Neuronal stem cell (in vitro differentiated cells): Measurements from ENCODE around the gene VWF.

ENCODE experiments used
- DNase-seq: peaks from one replicate; pipeline ENCODE4 v3.0.0-alpha.2; 2013; ENCODE audit warnings: low spot score
- H2AFZ ChIP-seq: one replicate; pipeline ENCODE4 v1.6.1; 2013; ENCODE audit warnings: mild to moderate bottlenecking, low read length, inconsistent platforms
- H2AK5ac ChIP-seq: 2 replicates; pipeline ENCODE4 v1.6.1; 2013; ENCODE audit warnings: low read depth, mild to moderate bottlenecking, inconsistent platforms, low read length, moderate library complexity, mixed read lengths
- H2BK120ac ChIP-seq: 2 replicates; pipeline ENCODE4 v1.6.1; 2013; ENCODE audit warnings: low read depth, mild to moderate bottlenecking, inconsistent platforms, low read length, moderate library complexity, mixed read lengths
- H2BK12ac ChIP-seq: one replicate; pipeline ENCODE4 v1.6.1; 2013; ENCODE audit warnings: low read length, inconsistent platforms
- H2BK15ac ChIP-seq: 2 replicates; pipeline ENCODE4 v1.6.1; 2013; ENCODE audit warnings: mild to moderate bottlenecking, low read length, inconsistent platforms, mixed read lengths
- H2BK5ac ChIP-seq: one replicate; pipeline ENCODE4 v1.6.1; 2013; ENCODE audit warnings: inconsistent platforms, mild to moderate bottlenecking, low read length, moderate library complexity
- H3K14ac ChIP-seq: one replicate; pipeline ENCODE4 v1.6.1; 2013; ENCODE audit warnings: low read length, inconsistent platforms
- H3K18ac ChIP-seq: 2 replicates; pipeline ENCODE4 v1.6.1; 2013; ENCODE audit warnings: low read length, inconsistent platforms
- H3K23ac ChIP-seq: 2 replicates; pipeline ENCODE4 v1.6.1; 2013; ENCODE audit warnings: low read depth, mild to moderate bottlenecking, mixed read lengths, low read length, inconsistent platforms; ENCODE audit not compliant: poor library complexity
- H3K27ac ChIP-seq: replicated peaks from 3 replicates; pipeline ENCODE4 v1.5.1; 2013; ENCODE audit warnings: low read length, inconsistent platforms
- H3K27me3 ChIP-seq, 3 experiments: 2 replicates each; pipeline ENCODE4 v1.6.1; 2013; ENCODE audit warnings: low read length in 3 of 3, mild to moderate bottlenecking in 2 of 3, inconsistent platforms in 1 of 3, low read depth in 1 of 3, mixed read lengths in 1 of 3, moderate library complexity in 1 of 3; ENCODE audit not compliant: control insufficient read depth in 3 of 3, insufficient read depth in 3 of 3
- H3K36me3 ChIP-seq, 2 donors: replicated peaks in 1 of 2; 2 replicates each; pipeline ENCODE4 v1.6.1; 2013; ENCODE audit warnings: low read length in 2 of 2; ENCODE audit not compliant: control insufficient read depth in 2 of 2, insufficient read depth in 2 of 2
- H3K4ac ChIP-seq: 2 replicates; pipeline ENCODE4 v1.6.1; 2013; ENCODE audit warnings: inconsistent platforms, mild to moderate bottlenecking, low read length, moderate library complexity
- H3K4me1 ChIP-seq, 2 donors: 1 replicate in 1 of 2; 2 replicates in 1 of 2; pipeline ENCODE4 v1.6.1; 2013; ENCODE audit warnings: low read length in 2 of 2, low read depth in 1 of 2; ENCODE audit not compliant: control insufficient read depth in 2 of 2, insufficient read depth in 1 of 2
- H3K4me2 ChIP-seq: one replicate; pipeline ENCODE4 v1.6.1; 2013; ENCODE audit warnings: mild to moderate bottlenecking, low read length, inconsistent platforms; ENCODE audit not compliant: insufficient read depth, poor library complexity, severe bottlenecking
- H3K4me3 ChIP-seq, 2 donors: 2 replicates each; pipeline ENCODE4 v1.5.1; 2013; ENCODE audit warnings: low read length in 2 of 2, mild to moderate bottlenecking in 2 of 2, inconsistent platforms in 1 of 2, moderate library complexity in 1 of 2
- H3K79me1 ChIP-seq: one replicate; pipeline ENCODE4 v1.6.1; 2013; ENCODE audit warnings: low read depth, mild to moderate bottlenecking, inconsistent platforms, low read length, moderate library complexity
- H3K9ac ChIP-seq: one replicate; pipeline ENCODE4 v1.6.1; 2013; ENCODE audit warnings: mild to moderate bottlenecking, low read depth, low read length, inconsistent platforms; ENCODE audit not compliant: poor library complexity
- H3K9me3 ChIP-seq, 2 donors: replicated peaks in 1 of 2; 2 replicates each; pipeline versions ENCODE3 to v1.6.1; 2013; ENCODE audit warnings: low read length in 2 of 2, mild to moderate bottlenecking in 2 of 2, inconsistent platforms in 1 of 2, low read depth in 1 of 2, mixed read lengths in 1 of 2, moderate library complexity in 1 of 2; ENCODE audit not compliant: control insufficient read depth in 2 of 2, insufficient read depth in 1 of 2
- H4K8ac ChIP-seq: one replicate; pipeline ENCODE4 v1.6.1; 2013; ENCODE audit warnings: low read depth, mild to moderate bottlenecking, inconsistent platforms, low read length, moderate library complexity
- H4K91ac ChIP-seq: one replicate; pipeline ENCODE4 v1.6.1; 2013; ENCODE audit warnings: low read length, low read depth, mild to moderate bottlenecking, inconsistent platforms; ENCODE audit not compliant: poor library complexity
- WGBS, 2 donors: extraction: QIAGEN DNeasy Blood & Tissue Kit; methylation state at CpG; one replicate each; pipeline ENCODE4 v1.1.7; 2013; ENCODE audit warnings: missing lambda C conversion rate in 2 of 2, mixed read lengths in 1 of 2; ENCODE audit not compliant: insufficient read length in 2 of 2, insufficient replicate concordance in 1 of 2; ENCODE audit errors: extremely low coverage in 2 of 2; 5-methylcytosine and 5-hydroxymethylcytosine counted together

Gene VWF

GRCh38 chr12:5976196-5976595, 148.3 kb downstream of the VWF start:
- Histone ChIP-seq H3K36me3 (no peaks in the 10 kb centered on the region), H3K27ac (no peak overlapping the region)
- no CpG with 5 or more reads among the region's 9 CpGs for WGBS, 2 donors

GRCh38 chr12:5973461-5974115, 150.9 kb downstream of the VWF start:
- WGBS, 2 donors: no CpG with 5 or more reads among the region's 8 CpGs
- H3K9me3 ChIP-seq: no peaks in the 10 kb centered on the region

More at GRCh38 chr12:5976196-5976595, 148.3 kb downstream of the VWF start:
- H3K14ac ChIP-seq: no peak overlapping the region
- H3K27me3 ChIP-seq: peaks cover 0 to 15% (median 0%) of the 10 kb centered on the region in 3 experiments
- H3K9ac ChIP-seq: no peak overlapping the region
- H3K4ac ChIP-seq: no peak overlapping the region
- no peaks in the 10 kb centered on the region for H3K4me1 ChIP-seq
- no peak overlapping the region for H2BK12ac ChIP-seq
- no peak overlapping the region for H2AFZ ChIP-seq
- no peak overlapping the region for H4K8ac ChIP-seq
- H2AK5ac ChIP-seq: no peak overlapping the region
- H2BK15ac ChIP-seq: no peak overlapping the region
- no peak overlapping the region for H2BK120ac ChIP-seq
- H3K23ac ChIP-seq: no peak overlapping the region
- no peak for DNase-seq
- no peaks in the 10 kb centered on the region for H3K79me1 ChIP-seq
- no peak overlapping the region for H2BK5ac ChIP-seq
- H3K4me2 ChIP-seq: no peak overlapping the region
- no peaks in the 10 kb centered on the region for H3K9me3 ChIP-seq
- no peak overlapping the region for H4K91ac ChIP-seq
- no peak overlapping the region for H3K4me3 ChIP-seq
- no peak overlapping the region for H3K18ac ChIP-seq

GRCh38 chr12:5972387-5972786, 152.1 kb downstream of the VWF start:
- Histone ChIP-seq H3K9ac (no peak overlapping the region), H2BK12ac (no peak overlapping the region), H3K4me2 (no peak overlapping the region), H3K4ac (no peak overlapping the region), H2BK15ac (no peak overlapping the region), H2BK5ac (no peak overlapping the region), H2BK120ac (no peak overlapping the region), H3K36me3 (no peaks in the 10 kb centered on the region), H3K9me3 (no peaks in the 10 kb centered on the region), H3K27ac (no peak overlapping the region), H4K8ac (no peak overlapping the region), H3K4me3 (no peak overlapping the region), H3K14ac (no peak overlapping the region), H3K79me1 (no peaks in the 10 kb centered on the region), H3K4me1 (peaks cover 0 to 6% of the 10 kb centered on the region in 2 donors), H3K23ac (no peak overlapping the region), H4K91ac (no peak overlapping the region), H3K27me3 (peaks cover 0 to 15% (median 0%) of the 10 kb centered on the region in 3 experiments), H3K18ac (no peak overlapping the region), H2AK5ac (no peak overlapping the region), H2AFZ (no peak overlapping the region)
- WGBS, 2 donors: no CpG with 5 or more reads among the region's 8 CpGs
- no peak for DNase-seq

More at GRCh38 chr12:5973461-5974115, 150.9 kb downstream of the VWF start:
- Histone ChIP-seq H3K9ac (no peak overlapping the region), H3K4me3 (no peak overlapping the region), H3K18ac (no peak overlapping the region), H3K14ac (peak overlapping the region; percentile 1), H2BK5ac (no peak overlapping the region), H4K8ac (no peak overlapping the region), H3K4me2 (no peak overlapping the region), H3K79me1 (no peaks in the 10 kb centered on the region), H2AFZ (no peak overlapping the region), H2BK120ac (no peak overlapping the region), H3K27ac (no peak overlapping the region), H4K91ac (no peak overlapping the region), H3K27me3 (peaks cover 0 to 15% (median 0%) of the 10 kb centered on the region in 3 experiments), H2AK5ac (no peak overlapping the region), H3K36me3 (no peaks in the 10 kb centered on the region), H3K23ac (no peak overlapping the region), H3K4ac (no peak overlapping the region), H2BK15ac (no peak overlapping the region), H2BK12ac (no peak overlapping the region), H3K4me1 (peaks cover 0 to 6% of the 10 kb centered on the region in 2 donors)
- no peak for DNase-seq

- Histone ChIP-seq H2AK5ac (no peak overlapping the region), H3K9ac (no peak overlapping the region), H3K18ac (no peak overlapping the region), H2AFZ (no peak overlapping the region), H2BK15ac (no peak overlapping the region), H3K4me2 (no peak overlapping the region), H2BK5ac (no peak overlapping the region), H3K27me3 (peaks cover 0 to 10% (median 0%) of the 10 kb centered on the region in 3 experiments), H2BK12ac (no peak overlapping the region), H3K79me1 (no peaks in the 10 kb centered on the region), H3K9me3 (no peaks in the 10 kb centered on the region), H3K14ac (no peak overlapping the region), H3K4me3 (no peak overlapping the region), H2BK120ac (no peak overlapping the region), H3K36me3 (no peaks in the 10 kb centered on the region), H4K91ac (no peak overlapping the region), H3K4me1 (peaks cover 0 to 6% of the 10 kb centered on the region in 2 donors), H3K23ac (no peak overlapping the region), H4K8ac (no peak overlapping the region), H3K4ac (no peak overlapping the region), H3K27ac (no peak overlapping the region)
- DNase-seq: no peak
- no CpG with 5 or more reads among the region's 10 CpGs for WGBS, 2 donors
These were observed 153.1 kb downstream of the VWF start for GRCh38 chr12:5971194-5971850.
